ENCODE results near the gene TMEM120B. TPM values are rescaled to one million over a fixed set of nuclear protein-coding genes. Genes with fewer than 3 reads are reported as not detected.

TMEM120B gene
- total RNA-seq, 2 donors from 2014 or later = 7.1 to 10.1 TPM

- Mint-ChIP-seq H3K27me3 (ENCODE audit: low read depth) (no peaks in the 10 kb centered on the region), H3K27ac (peak overlapping the region; percentile 98), H3K4me3 (peak overlapping the region; percentile 95 to 100), H3K4me1 (ENCODE audit: low read depth) (peaks cover 36% of the 10 kb centered on the region), H3K9me3 (no peaks in the 10 kb centered on the region), H3K36me3 (ENCODE audit: insufficient read depth in 2 of 2) (peaks cover 28 to 34% of the 10 kb centered on the region in 2 donors)
- ATAC-seq (replicated peaks in 1 of 2) = peak; percentile 50 to 68
- peak; percentile 87 to 93 for DNase-seq
These were observed 90.5 kb downstream of the TMEM120B start for GRCh38 chr12:121802843-121803698.

DNA sequence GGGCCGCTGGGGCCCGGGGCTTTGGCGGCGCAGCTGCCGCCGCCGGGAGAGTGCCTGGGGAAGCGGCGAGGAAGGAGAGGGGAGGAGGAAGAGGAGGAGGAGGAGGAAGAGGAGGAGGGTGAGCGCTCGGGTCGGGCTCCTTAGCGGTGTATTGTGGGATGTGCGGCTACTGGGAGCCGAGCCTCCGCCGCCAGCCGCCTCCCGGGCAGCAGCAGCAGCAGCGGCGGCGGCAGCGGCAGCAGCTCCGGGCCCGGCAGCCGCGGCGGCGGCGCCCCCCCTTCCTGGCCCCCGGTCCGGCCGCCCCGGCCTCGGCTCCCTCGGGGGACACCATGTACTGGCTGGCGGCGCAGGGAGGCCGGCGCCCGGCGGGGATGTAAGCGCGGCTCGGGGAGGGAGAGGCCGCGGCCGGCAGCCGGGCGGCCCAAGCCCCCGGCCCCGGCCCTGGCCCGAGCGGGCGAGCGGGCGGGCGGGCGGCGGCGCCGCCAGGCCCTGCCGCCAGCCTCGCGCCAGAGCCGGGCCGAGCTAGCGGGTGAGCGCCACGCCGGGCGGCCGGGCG, 91.4 kb downstream of the TMEM120B start, which contains the start of gene SETD1B:
Gene SETD1B (plus strand): TSS at position 149 of the 556 bp plus-strand sequence. CDS start 729 bp downstream, outside the sequence.
- DNase-seq (peak; percentile 62 to 69), ATAC-seq (replicated peaks in 1 of 2) (peak; percentile 12 to 14)
- H3K4me3 Mint-ChIP-seq = peak within 1 kb of the TSS; percentile 96 to 100
- H3K27me3 Mint-ChIP-seq (ENCODE audit: low read depth) = no peaks in the 10 kb centered on the region
- no peaks in the 10 kb centered on the region for H3K9me3 Mint-ChIP-seq
- peaks cover 33% of the 10 kb centered on the region for H3K4me1 Mint-ChIP-seq (ENCODE audit: low read depth)
- peak within 1 kb of the TSS; percentile 98 for H3K27ac Mint-ChIP-seq
- H3K36me3 Mint-ChIP-seq (ENCODE audit: insufficient read depth in 2 of 2) = peaks cover 23 to 30% of the 10 kb centered on the region in 2 donors

DNA sequence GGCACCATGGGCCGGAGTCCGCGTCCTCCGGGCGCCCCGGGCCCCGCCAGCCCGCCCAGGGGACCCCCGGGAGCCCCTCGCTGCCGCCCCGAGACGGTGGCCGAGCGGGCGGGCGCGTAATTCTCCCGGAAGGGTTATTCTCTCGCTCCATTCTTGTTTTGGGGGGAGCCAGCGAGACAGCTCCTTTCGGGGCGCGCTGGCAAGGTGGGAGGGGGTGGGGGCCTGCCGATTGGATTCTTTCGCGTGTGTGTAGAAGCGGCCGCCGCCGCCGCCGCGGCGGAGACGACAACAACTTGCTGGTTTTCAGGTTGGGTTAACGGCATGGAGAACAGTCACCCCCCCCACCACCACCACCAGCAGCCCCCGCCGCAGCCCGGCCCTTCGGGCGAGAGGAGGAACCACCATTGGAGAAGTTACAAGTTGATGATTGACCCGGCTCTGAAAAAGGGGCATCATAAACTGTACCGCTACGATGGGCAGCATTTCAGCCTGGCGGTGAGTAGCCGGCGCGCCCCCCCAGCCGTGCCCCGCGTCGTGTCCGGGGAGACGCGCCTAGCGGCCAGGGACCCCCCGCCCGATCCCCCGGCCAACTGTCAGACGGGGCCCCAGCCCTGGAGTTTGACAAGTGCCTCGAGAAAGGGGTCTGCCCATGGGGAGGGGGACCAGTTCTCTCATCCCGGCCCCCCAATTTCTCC, 92.0 kb downstream of the TMEM120B start:
- Mint-ChIP-seq H3K36me3 (ENCODE audit: insufficient read depth in 2 of 2) (peaks cover 21 to 30% of the 10 kb centered on the region in 2 donors), H3K9me3 (no peaks in the 10 kb centered on the region), H3K27me3 (ENCODE audit: low read depth) (no peaks in the 10 kb centered on the region), H3K27ac (peak overlapping the region; percentile 98), H3K4me1 (ENCODE audit: low read depth) (peaks cover 35% of the 10 kb centered on the region), H3K4me3 (peak overlapping the region; percentile 96 to 97)
- DNase-seq (peak; percentile 63 to 69), ATAC-seq (replicated peaks in 1 of 2) (peak in 1 of 2 donors; percentile 2)

DNA sequence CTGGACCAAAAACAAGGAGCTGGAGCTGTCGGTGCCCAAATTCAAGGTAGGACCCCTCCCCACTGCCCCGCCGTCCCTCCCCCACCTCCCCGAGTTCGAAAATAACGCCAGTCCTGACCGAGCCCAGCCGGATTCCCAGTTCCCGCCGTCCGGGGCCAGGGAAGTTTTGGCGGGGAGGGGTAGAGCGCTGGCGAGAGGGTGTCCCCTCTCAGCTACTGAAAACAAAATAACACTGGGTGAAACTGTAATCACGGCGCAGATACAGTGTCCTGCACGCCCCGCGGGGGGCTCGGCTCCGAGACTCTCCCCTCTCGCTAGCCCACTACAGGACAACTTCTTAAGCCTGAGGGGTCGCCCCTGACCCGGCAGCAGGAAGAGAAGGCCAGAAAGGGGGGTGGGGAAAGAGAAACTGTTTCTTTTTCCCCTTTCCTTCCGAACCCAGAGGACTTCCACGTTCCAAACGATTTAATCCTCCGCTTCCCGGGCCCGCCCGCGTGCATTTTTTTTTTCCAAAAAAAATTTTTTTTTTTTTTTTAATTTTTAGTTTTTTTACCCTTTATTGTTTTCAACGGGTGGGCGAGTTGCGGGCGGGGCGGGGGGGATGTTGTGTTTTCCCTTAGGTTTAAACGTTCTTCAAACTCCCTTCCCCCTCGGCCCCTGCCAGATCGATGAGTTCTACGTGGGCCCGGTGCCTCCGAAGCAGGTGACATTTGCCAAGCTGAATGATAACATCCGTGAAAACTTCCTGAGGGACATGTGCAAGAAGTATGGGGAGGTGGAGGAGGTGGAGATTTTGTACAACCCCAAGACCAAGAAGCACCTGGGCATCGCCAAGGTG, 92.8 kb downstream of the TMEM120B start:
- Mint-ChIP-seq H3K36me3 (ENCODE audit: insufficient read depth in 2 of 2) (peaks cover 21 to 30% of the 10 kb centered on the region in 2 donors), H3K27ac (peak overlapping the region; percentile 83), H3K4me1 (ENCODE audit: low read depth) (peaks cover 36% of the 10 kb centered on the region), H3K4me3 (peak overlapping the region; percentile 96 to 97), H3K27me3 (ENCODE audit: low read depth) (no peaks in the 10 kb centered on the region), H3K9me3 (no peaks in the 10 kb centered on the region)
- DNase-seq (no peak), ATAC-seq (replicated peaks in 1 of 2) (no peak)

- H3K27me3 Mint-ChIP-seq (ENCODE audit: low read depth) = no peaks in the 10 kb centered on the region
- peaks cover 41% of the 10 kb centered on the region for H3K4me1 Mint-ChIP-seq (ENCODE audit: low read depth)
- peaks cover 18 to 29% of the 10 kb centered on the region in 2 donors for H3K36me3 Mint-ChIP-seq (ENCODE audit: insufficient read depth in 2 of 2)
These were observed 93.5 kb downstream of the TMEM120B start for GRCh38 chr12:121806009-121806545.

GRCh38 chr12:121806546-121807423, 94.2 kb downstream of the TMEM120B start:
- no peaks in the 10 kb centered on the region for H3K27me3 Mint-ChIP-seq (ENCODE audit: low read depth)
- peak overlapping the region; percentile 96 to 97 for H3K4me3 Mint-ChIP-seq
- peak overlapping the region; percentile 84 for H3K27ac Mint-ChIP-seq
- peaks cover 48% of the 10 kb centered on the region for H3K4me1 Mint-ChIP-seq (ENCODE audit: low read depth)
- ATAC-seq (replicated peaks in 1 of 2) (no peak), DNase-seq (no peak)
- H3K36me3 Mint-ChIP-seq (ENCODE audit: insufficient read depth in 2 of 2) = peaks cover 13 to 23% of the 10 kb centered on the region in 2 donors
- H3K9me3 Mint-ChIP-seq = no peaks in the 10 kb centered on the region

More at GRCh38 chr12:121806009-121806545, 93.5 kb downstream of the TMEM120B start:
- ATAC-seq (replicated peaks in 1 of 2) (no peak), DNase-seq (no peak)
- Mint-ChIP-seq H3K4me3 (peak overlapping the region; percentile 96 to 97), H3K27ac (peak overlapping the region; percentile 84), H3K9me3 (no peaks in the 10 kb centered on the region)

DNA sequence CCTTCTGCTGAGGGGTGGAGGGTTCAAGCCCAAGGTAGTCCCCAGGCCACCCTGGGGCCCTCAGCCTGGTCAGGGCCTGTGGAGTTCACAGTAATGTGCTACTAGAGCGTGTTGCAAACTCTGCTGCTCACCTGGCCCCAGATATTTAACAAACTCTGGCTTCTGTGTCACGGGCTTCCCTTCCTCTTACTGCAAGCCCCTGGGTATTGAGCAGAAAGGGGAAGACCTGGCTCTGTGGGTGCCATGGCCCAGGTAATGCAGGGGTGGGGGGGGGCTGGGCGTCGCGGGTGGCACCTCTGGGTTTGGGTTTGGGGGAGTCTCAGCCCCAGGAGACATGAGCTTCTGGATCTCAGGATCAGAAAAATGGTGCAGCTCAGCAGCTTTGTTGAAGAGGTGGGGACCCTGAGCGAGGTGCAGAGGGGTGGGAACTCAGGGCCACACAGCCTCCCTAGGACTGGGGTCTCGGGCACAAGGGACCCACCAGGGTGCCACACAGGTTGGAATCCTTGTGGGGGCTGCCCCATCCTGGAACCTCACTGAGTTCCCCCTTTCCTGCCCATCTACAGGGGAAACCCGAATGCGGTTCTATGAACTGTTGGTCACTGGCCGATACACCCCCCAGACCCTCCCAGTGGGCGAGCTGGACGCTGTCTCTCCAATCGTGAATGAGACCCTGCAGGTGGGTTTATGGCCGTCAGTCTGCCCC, 95.2 kb downstream of the TMEM120B start:
- peak overlapping the region; percentile 96 to 97 for H3K4me3 Mint-ChIP-seq
- H3K27me3 Mint-ChIP-seq (ENCODE audit: low read depth) = no peaks in the 10 kb centered on the region
- H3K4me1 Mint-ChIP-seq (ENCODE audit: low read depth) = peaks cover 55% of the 10 kb centered on the region
- no peaks in the 10 kb centered on the region for H3K9me3 Mint-ChIP-seq
- no peak for ATAC-seq (replicated peaks in 1 of 2)
- no peak overlapping the region for H3K27ac Mint-ChIP-seq
- DNase-seq = no peak
- H3K36me3 Mint-ChIP-seq (ENCODE audit: insufficient read depth in 2 of 2) = peaks cover 7 to 13% of the 10 kb centered on the region in 2 donors

DNA sequence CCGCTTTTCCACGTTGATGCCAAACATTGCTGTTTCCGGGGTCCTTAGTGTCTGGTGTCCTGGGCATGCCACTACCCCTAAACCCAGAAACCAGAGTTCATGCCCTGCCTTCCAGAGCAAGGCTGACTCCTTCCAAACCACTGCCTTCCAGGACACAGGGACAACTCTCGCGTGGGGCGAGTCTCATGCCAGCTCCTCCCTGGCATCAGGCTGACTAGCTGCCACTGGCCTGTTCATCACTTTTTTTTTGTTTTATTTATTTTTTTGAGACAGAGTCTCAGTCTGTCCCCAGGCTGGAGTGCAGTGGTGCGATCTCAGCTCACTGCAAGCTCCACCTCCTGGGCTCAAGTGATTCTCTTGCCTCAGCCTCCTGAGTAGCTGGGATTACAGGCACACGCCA, 96.1 kb downstream of the TMEM120B start:
- DNase-seq (no peak), ATAC-seq (replicated peaks in 1 of 2) (no peak)
- peaks cover 63% of the 10 kb centered on the region for H3K4me1 Mint-ChIP-seq (ENCODE audit: low read depth)
- H3K27ac Mint-ChIP-seq = no peak overlapping the region
- no peaks in the 10 kb centered on the region for H3K9me3 Mint-ChIP-seq
- peak overlapping the region in 1 of 2 donors; percentile 15 for H3K4me3 Mint-ChIP-seq
- peaks cover 3 to 12% of the 10 kb centered on the region in 2 donors for H3K36me3 Mint-ChIP-seq (ENCODE audit: insufficient read depth in 2 of 2)
- H3K27me3 Mint-ChIP-seq (ENCODE audit: low read depth) = no peaks in the 10 kb centered on the region

DNA sequence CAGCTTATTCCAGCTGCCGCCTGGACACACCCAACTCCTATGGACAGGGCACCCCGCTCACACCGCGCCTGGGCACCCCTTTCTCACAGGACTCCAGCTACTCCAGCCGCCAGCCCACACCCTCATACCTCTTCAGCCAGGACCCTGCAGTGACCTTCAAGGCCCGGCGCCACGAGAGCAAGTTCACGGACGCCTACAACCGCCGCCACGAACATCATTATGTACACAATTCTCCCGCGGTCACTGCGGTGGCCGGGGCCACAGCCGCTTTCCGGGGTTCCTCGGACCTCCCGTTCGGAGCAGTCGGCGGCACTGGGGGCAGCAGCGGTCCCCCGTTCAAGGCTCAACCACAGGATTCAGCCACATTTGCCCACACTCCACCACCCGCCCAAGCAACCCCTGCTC, 97.2 kb downstream of the TMEM120B start:
- H3K27me3 Mint-ChIP-seq (ENCODE audit: low read depth) = no peaks in the 10 kb centered on the region
- H3K36me3 Mint-ChIP-seq (ENCODE audit: insufficient read depth in 2 of 2) = peaks cover 3 to 12% of the 10 kb centered on the region in 2 donors
- H3K4me1 Mint-ChIP-seq (ENCODE audit: low read depth) = peaks cover 66% of the 10 kb centered on the region
- peak overlapping the region; percentile 48 for H3K27ac Mint-ChIP-seq
- no peaks in the 10 kb centered on the region for H3K9me3 Mint-ChIP-seq
- no peak overlapping the region for H3K4me3 Mint-ChIP-seq
- no peak for ATAC-seq (replicated peaks in 1 of 2)
- DNase-seq = no peak

DNA sequence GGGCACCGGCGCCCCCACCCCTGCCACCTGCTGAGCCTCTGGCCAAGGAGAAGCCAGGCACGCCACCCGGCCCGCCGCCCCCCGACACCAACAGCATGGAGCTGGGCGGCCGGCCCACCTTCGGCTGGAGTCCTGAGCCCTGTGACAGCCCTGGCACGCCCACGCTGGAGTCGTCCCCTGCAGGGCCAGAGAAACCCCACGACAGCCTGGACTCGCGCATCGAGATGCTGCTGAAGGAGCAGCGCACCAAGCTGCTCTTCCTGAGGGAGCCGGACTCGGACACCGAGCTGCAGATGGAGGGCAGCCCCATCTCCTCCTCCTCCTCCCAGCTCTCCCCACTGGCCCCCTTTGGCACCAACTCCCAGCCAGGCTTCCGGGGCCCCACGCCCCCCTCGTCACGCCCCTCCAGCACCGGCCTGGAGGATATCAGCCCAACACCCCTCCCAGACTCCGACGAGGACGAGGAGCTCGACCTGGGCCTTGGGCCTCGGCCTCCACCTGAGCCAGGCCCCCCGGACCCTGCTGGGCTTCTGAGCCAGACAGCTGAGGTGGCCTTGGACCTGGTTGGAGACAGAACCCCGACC, 97.8 kb downstream of the TMEM120B start:
- no peak for DNase-seq
- H3K4me3 Mint-ChIP-seq = peak overlapping the region; percentile 79 to 91

More for the DNA sequence above, 97.8 kb downstream of the TMEM120B start:
- no peaks in the 10 kb centered on the region for H3K9me3 Mint-ChIP-seq
- H3K27me3 Mint-ChIP-seq (ENCODE audit: low read depth) = no peaks in the 10 kb centered on the region
- no peak overlapping the region for H3K27ac Mint-ChIP-seq
- peaks cover 67% of the 10 kb centered on the region for H3K4me1 Mint-ChIP-seq (ENCODE audit: low read depth)
- ATAC-seq (replicated peaks in 1 of 2) = no peak
- H3K36me3 Mint-ChIP-seq (ENCODE audit: insufficient read depth in 2 of 2) = peaks cover 3 to 13% of the 10 kb centered on the region in 2 donors

Data from activated T-cell treated with anti-CD3 and anti-CD28 coated beads, Interleukin-2, amount 50 U/mL, for 72 hours (primary cell).